GM18507 (cell line): ENCODE measurements around the gene GLDN.

ENCODE experiments used
- DNase-seq: peaks from one replicate; pipeline ENCODE4 v3.0.0; 2011; ENCODE audit warnings: low read depth; ENCODE audit not compliant: insufficient read length; ENCODE audit errors: extremely low spot score
- FAIRE-seq: peaks from 2 replicates; lab custom pipeline; 2011; peaks lifted over from hg19 to GRCh38; lab: Jason Lieb, UNC

GLDN gene

GRCh38 chr15:51320843-51321242 is 20.6 kb upstream of the GLDN start:
- DNase-seq: no peak
- FAIRE-seq: no peak

- FAIRE-seq: no peak
- DNase-seq: no peak
These were observed 20.1 kb upstream of the GLDN start for GRCh38 chr15:51321316-51321715.

- no peak for FAIRE-seq
- no peak for DNase-seq
These were observed 18.7 kb upstream of the GLDN start for GRCh38 chr15:51322621-51323296.

- DNase-seq: no peak
- FAIRE-seq: no peak
These were observed 17.7 kb upstream of the GLDN start for GRCh38 chr15:51323749-51324148.

GRCh38 chr15:51325167-51325566 is 16.3 kb upstream of the GLDN start:
- DNase-seq (no peak), FAIRE-seq (no peak)

- DNase-seq (no peak), FAIRE-seq (no peak)
These were observed 14.4 kb upstream of the GLDN start for GRCh38 chr15:51327081-51327480.

GRCh38 chr15:51328926-51329325 is 12.5 kb upstream of the GLDN start:
- no peak for DNase-seq
- no peak for FAIRE-seq

GRCh38 chr15:51331141-51331540 is 10.3 kb upstream of the GLDN start:
- no peak for DNase-seq
- no peak for FAIRE-seq

- FAIRE-seq (no peak), DNase-seq (no peak)
These were observed 9.0 kb upstream of the GLDN start for GRCh38 chr15:51332206-51333147.

GRCh38 chr15:51333571-51333970 is 7.9 kb upstream of the GLDN start:
- no peak for FAIRE-seq
- DNase-seq: no peak

- DNase-seq (no peak), FAIRE-seq (no peak)
These were observed 7.4 kb upstream of the GLDN start for GRCh38 chr15:51334011-51334451.

GRCh38 chr15:51335087-51335486 is 6.4 kb upstream of the GLDN start:
- FAIRE-seq (no peak), DNase-seq (no peak)

- peak; percentile 55 for FAIRE-seq
These were observed 5.7 kb upstream of the GLDN start for GRCh38 chr15:51335538-51336410.

GRCh38 chr15:51338496-51338895 is 3.0 kb upstream of the GLDN start, which contains the start of gene CYP19A1:
TSS of gene CYP19A1 (minus strand) at chr15:51338596. CDS start at chr15:51242912, 95,684 bp downstream.
- FAIRE-seq (no peak), DNase-seq (no peak)

More at GRCh38 chr15:51335538-51336410, 5.7 kb upstream of the GLDN start:
- peak; percentile 14 for DNase-seq

- DNase-seq (no peak), FAIRE-seq (no peak)
These were observed 958 bp downstream of the GLDN start for GRCh38 chr15:51342227-51342999.

- DNase-seq (no peak), FAIRE-seq (no peak)
These were observed 2.0 kb downstream of the GLDN start for GRCh38 chr15:51343466-51343865.

- FAIRE-seq (no peak), DNase-seq (no peak)
These were observed 4.7 kb downstream of the GLDN start for GRCh38 chr15:51346136-51346535.

- DNase-seq: no peak
- FAIRE-seq: peak; percentile 91
These were observed 7.2 kb downstream of the GLDN start for GRCh38 chr15:51348688-51349087.
